A549 (cell line): ENCODE results near the gene UNC5A.

Source experiments
- EHF ChIP-seq: fragments of 250-450 bp; sonication (Bioruptor Pico); IDR thresholded peaks from 2 replicates; pipeline ENCODE4 v1.5.0; 2020; ENCODE audit warnings: mild to moderate bottlenecking
- EP300 ChIP-seq, 2 experiments: fragments of >200 bp; sonication (Bioruptor Twin); formaldehyde crosslinking; IDR thresholded peaks; 2 replicates in 1 of 2; 3 replicates in 1 of 2; pipeline ENCODE4 v1.6.1; 2016 to 2017
- FOSL2 ChIP-seq, 2 experiments: fragments of 450-650 bp in 1 of 2; fragments of >200 bp in 1 of 2; sonication (Bioruptor Twin) in 1 of 2; formaldehyde crosslinking; IDR thresholded peaks; 2 replicates each; pipeline versions ENCODE4 v1.5.0 to v1.6.1; 2016 to 2020; ENCODE audit warnings: mild to moderate bottlenecking in 1 of 2, moderate library complexity in 1 of 2
- MAFK ChIP-seq: fragments of 450-650 bp; IDR thresholded peaks from 2 replicates; pipeline ENCODE4 v1.6.1; 2014; ENCODE audit not compliant: partially characterized antibody
- MAX ChIP-seq: IDR thresholded peaks from 2 replicates; pipeline ENCODE4 v1.6.1; 2012
- MYC ChIP-seq: IDR thresholded peaks from 2 replicates; pipeline ENCODE4 v1.6.1; 2012; ENCODE audit warnings: mild to moderate bottlenecking, inconsistent platforms, low read length, improper control_type of control experiment, borderline replicate concordance
- POLR2A ChIP-seq: IDR thresholded peaks from 2 replicates; pipeline ENCODE4 v1.6.1; 2012; ENCODE audit warnings: mild to moderate bottlenecking, low read length
- RFX5 ChIP-seq: fragments of 450-650 bp; IDR thresholded peaks from 2 replicates; pipeline ENCODE4 v1.7.1; 2014; ENCODE audit warnings: antibody characterized with exemption, mild to moderate bottlenecking, moderate library complexity
- SMC3 ChIP-seq: fragments of >200 bp; sonication (Bioruptor Twin); formaldehyde crosslinking; IDR thresholded peaks from 3 replicates; pipeline ENCODE4 v1.6.1; 2018; ENCODE audit warnings: inconsistent platforms
- TF ChIP-seq, protein P1 (sequence below): fragments of >200 bp; sonication (Bioruptor Twin); formaldehyde crosslinking; IDR thresholded peaks from 3 replicates; pipeline ENCODE4 v1.5.1; 2016
- TF ChIP-seq, protein P2 (sequence below): IDR thresholded peaks from 2 replicates; pipeline ENCODE4 v1.6.1; 2012

- TF ChIP-seq, protein P1, sequence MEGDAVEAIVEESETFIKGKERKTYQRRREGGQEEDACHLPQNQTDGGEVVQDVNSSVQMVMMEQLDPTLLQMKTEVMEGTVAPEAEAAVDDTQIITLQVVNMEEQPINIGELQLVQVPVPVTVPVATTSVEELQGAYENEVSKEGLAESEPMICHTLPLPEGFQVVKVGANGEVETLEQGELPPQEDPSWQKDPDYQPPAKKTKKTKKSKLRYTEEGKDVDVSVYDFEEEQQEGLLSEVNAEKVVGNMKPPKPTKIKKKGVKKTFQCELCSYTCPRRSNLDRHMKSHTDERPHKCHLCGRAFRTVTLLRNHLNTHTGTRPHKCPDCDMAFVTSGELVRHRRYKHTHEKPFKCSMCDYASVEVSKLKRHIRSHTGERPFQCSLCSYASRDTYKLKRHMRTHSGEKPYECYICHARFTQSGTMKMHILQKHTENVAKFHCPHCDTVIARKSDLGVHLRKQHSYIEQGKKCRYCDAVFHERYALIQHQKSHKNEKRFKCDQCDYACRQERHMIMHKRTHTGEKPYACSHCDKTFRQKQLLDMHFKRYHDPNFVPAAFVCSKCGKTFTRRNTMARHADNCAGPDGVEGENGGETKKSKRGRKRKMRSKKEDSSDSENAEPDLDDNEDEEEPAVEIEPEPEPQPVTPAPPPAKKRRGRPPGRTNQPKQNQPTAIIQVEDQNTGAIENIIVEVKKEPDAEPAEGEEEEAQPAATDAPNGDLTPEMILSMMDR = no peak
- no peak for TF ChIP-seq MAX
- no peak for TF ChIP-seq EP300 (IDR thresholded peaks at IDR 0.05)
- TF ChIP-seq MAFK = no peak
- TF ChIP-seq RFX5 = no peak
- TF ChIP-seq MYC = no peak
- TF ChIP-seq SMC3 = no peak
- TF ChIP-seq FOSL2 (IDR thresholded peaks at IDR 0.05) = no peak
- TF ChIP-seq FOSL2 (CRISPR knock-in tag; IDR thresholded peaks at IDR 0.05) = no peak
- TF ChIP-seq, protein P2, sequence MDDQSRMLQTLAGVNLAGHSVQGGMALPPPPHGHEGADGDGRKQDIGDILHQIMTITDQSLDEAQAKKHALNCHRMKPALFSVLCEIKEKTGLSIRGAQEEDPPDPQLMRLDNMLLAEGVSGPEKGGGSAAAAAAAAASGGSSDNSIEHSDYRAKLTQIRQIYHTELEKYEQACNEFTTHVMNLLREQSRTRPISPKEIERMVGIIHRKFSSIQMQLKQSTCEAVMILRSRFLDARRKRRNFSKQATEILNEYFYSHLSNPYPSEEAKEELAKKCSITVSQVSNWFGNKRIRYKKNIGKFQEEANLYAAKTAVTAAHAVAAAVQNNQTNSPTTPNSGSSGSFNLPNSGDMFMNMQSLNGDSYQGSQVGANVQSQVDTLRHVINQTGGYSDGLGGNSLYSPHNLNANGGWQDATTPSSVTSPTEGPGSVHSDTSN = no peak
- TF ChIP-seq EHF (CRISPR knock-in tag) = no peak
- no peak for TF ChIP-seq POLR2A
Measured at GRCh38 chr5:176813587-176814312, 3.4 kb downstream of the UNC5A start.
